Upper lobe of left lung (tissue), 4 donors: ENCODE data around the gene SMAP2.

Experiments
- CTCF ChIP-seq, 6 experiments: fragments of 450-650 bp in 4 of 6; fragments of 200-600 bp in 2 of 6; sonication (generic) in 2 of 6; IDR thresholded peaks; one replicate each; pipeline ENCODE4 v1.5.1; 2016 to 2019; ENCODE audit warnings: antibody characterized with exemption in 6 of 6
- EP300 ChIP-seq, 4 donors: sonication (generic); formaldehyde crosslinking; IDR thresholded peaks; one replicate each; pipeline ENCODE4 v1.5.1; 2017; ENCODE audit warnings: antibody characterized with exemption in 4 of 4, control low read depth in 2 of 4
- POLR2A ChIP-seq, 4 donors: fragments of 450-650 bp; IDR thresholded peaks; one replicate each; pipeline ENCODE4 v1.5.1; 2016 to 2017; ENCODE audit warnings: antibody characterized with exemption in 4 of 4, mild to moderate bottlenecking in 2 of 4
- POLR2AphosphoS5 ChIP-seq, 2 donors: sonication (generic); formaldehyde crosslinking; IDR thresholded peaks; one replicate each; pipeline ENCODE4 v1.5.1; 2017; ENCODE audit warnings: antibody characterized with exemption in 2 of 2

GRCh38 chr1:40377512-40377911 lies 4.0 kb downstream of the SMAP2 start:
- TF ChIP-seq CTCF (IDR thresholded peaks at IDR 0.05): no peak
- TF ChIP-seq POLR2A (IDR thresholded peaks at IDR 0.05): no peak
- no peak for TF ChIP-seq EP300 (IDR thresholded peaks at IDR 0.05)
- TF ChIP-seq POLR2AphosphoS5 (IDR thresholded peaks at IDR 0.05): no peak
